Activated CD8-positive, alpha-beta T cell treated with anti-CD3 and anti-CD28 coated beads for 36 hours (primary cell): ENCODE data around the gene ZC3H12C. TPM values are rescaled to one million over a fixed set of nuclear protein-coding genes. Genes with fewer than 3 reads are reported as not detected.

Source experiments
- ATAC-seq: fragments of 200-7000 bp; cut with Tn5 transposase; one replicate; pipeline ENCODE4 v1.10.0; 2021; ENCODE audit warnings: mild to moderate bottlenecking, moderate library complexity
- CTCF ChIA-PET: fragments of 350-600 bp; sonication (Branson Sonifier 250); formaldehyde crosslinking; loops from one replicate; lab custom pipeline; 2021; ENCODE audit warnings: antibody characterized with exemption; lab: Charles Lee
- POLR2A ChIA-PET: fragments of 350-600 bp; sonication (Branson Sonifier 250); formaldehyde crosslinking; loops from one replicate; lab custom pipeline; 2021; ENCODE audit warnings: antibody characterized with exemption; lab: Charles Lee
- DNase-seq: peaks from one replicate; pipeline ENCODE4 v3.0.0-alpha.2; 2020
- H3K27ac Mint-ChIP-seq: one replicate; pipeline ENCODE4 v1.8.0; 2021; ENCODE audit warnings: mild to moderate bottlenecking, mixed read lengths
- H3K27me3 Mint-ChIP-seq: one replicate; pipeline ENCODE4 v1.8.0; 2021; ENCODE audit warnings: mixed read lengths
- H3K36me3 Mint-ChIP-seq: one replicate; pipeline ENCODE4 v1.8.0; 2021; ENCODE audit warnings: low read depth, mixed read lengths
- H3K4me1 Mint-ChIP-seq: one replicate; pipeline ENCODE4 v1.8.0; 2021; ENCODE audit warnings: low read depth, mixed read lengths
- H3K4me3 Mint-ChIP-seq: one replicate; pipeline ENCODE4 v1.8.0; 2021; ENCODE audit warnings: mild to moderate bottlenecking, moderate library complexity, mixed read lengths
- H3K9me3 Mint-ChIP-seq: one replicate; pipeline ENCODE4 v1.8.0; 2021; ENCODE audit warnings: mixed read lengths
- intact Hi-C: fragments of 100-400 bp; cut with micrococcal nuclease; formaldehyde crosslinking; loops from one replicate; pipeline ENCODE4 v1.10.0; 2022
- total RNA-seq, 2 experiments: library from RNA; stranded (reverse); gene quantifications; one replicate each; pipeline ENCODE4 v1.2.3, GENCODE V29; 2021
- TF ChIP-seq, protein P1 (sequence below): fragments of 200-600 bp; IDR thresholded peaks from one replicate; pipeline ENCODE4 v1.8.0; 2022; ENCODE audit warnings: antibody characterized with exemption, mild to moderate bottlenecking

ZC3H12C gene
- total RNA-seq, 2 experiments from 2014 or later, result 0.40 to 0.45 TPM

DNA sequence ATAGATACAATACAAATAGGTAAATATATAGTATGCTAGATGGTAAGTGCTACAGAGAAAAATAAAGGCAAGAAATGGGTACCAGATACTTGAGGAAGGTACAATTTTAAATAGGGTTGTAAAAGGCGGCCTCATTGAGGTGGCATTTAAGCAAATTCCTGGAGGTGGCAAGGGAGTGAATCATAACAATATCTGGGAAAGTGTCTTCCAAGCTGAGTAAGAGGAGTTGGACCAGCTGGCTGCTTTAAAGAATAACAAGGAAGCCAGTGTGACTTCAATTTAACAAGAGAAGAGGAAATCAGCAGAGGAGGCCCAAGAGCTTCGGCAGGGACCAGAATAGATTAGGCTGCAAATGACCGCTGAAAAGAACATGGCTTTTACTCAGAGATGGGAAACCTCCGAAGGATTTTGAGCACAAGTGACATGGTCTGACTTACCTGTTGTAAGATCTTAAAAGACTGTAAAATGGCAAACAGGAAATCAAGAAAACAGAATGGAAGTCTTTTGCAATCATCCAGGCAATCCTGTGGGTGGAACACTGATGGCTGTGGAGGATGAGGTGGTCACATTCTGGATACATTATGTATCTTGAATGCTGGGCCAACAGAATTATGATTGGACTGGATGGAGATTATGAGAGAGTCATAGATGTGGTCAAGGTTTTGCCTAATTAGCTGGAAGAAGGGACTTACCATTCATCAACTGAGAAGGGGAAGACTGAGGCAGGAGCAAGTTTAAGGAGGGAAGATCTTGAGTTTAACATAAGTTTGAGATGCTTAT, 126.0 kb downstream of the ZC3H12C start:
- POLR2A ChIA-PET, result interaction anchor here (0.7 kb wide), 1 partner anchor 11 kb away, joined by 3 read pairs; no protein-coding TSS in a partner anchor
- Mint-ChIP-seq H3K4me1 (no peaks in the 10 kb centered on the region), H3K36me3 (peaks cover under 1% of the 10 kb centered on the region), H3K9me3 (no peaks in the 10 kb centered on the region), H3K27me3 (no peaks in the 10 kb centered on the region), H3K27ac (no peak overlapping the region), H3K4me3 (no peak overlapping the region)
- no peak for ATAC-seq
- intact Hi-C loops, result no loop called here
- CTCF ChIA-PET, result interaction anchor here (0.8 to 1.3 kb wide), 2 partner anchors 17 to 49 kb away, joined by 4 read pairs; no protein-coding TSS in a partner anchor
- TF ChIP-seq, protein P1, sequence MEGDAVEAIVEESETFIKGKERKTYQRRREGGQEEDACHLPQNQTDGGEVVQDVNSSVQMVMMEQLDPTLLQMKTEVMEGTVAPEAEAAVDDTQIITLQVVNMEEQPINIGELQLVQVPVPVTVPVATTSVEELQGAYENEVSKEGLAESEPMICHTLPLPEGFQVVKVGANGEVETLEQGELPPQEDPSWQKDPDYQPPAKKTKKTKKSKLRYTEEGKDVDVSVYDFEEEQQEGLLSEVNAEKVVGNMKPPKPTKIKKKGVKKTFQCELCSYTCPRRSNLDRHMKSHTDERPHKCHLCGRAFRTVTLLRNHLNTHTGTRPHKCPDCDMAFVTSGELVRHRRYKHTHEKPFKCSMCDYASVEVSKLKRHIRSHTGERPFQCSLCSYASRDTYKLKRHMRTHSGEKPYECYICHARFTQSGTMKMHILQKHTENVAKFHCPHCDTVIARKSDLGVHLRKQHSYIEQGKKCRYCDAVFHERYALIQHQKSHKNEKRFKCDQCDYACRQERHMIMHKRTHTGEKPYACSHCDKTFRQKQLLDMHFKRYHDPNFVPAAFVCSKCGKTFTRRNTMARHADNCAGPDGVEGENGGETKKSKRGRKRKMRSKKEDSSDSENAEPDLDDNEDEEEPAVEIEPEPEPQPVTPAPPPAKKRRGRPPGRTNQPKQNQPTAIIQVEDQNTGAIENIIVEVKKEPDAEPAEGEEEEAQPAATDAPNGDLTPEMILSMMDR, result no peak
- DNase-seq, result no peak

Other genes starting within 250 kb of the ZC3H12C start
- 10 to 100 TPM; 37.8 to 41.2 TPM for gene RDX, start 203.2 kb downstream of the ZC3H12C start, total RNA-seq